HTR-8/SVneo (cell line): Measurements from ENCODE around the gene ARHGAP30.

ENCODE experiments used
- DNase-seq: peaks from one replicate; pipeline ENCODE4 v3.0.0; 2011; ENCODE audit warnings: low spot score, mixed read lengths; ENCODE audit not compliant: insufficient read length
- FAIRE-seq: peaks from 2 replicates; lab custom pipeline; 2011; peaks lifted over from hg19 to GRCh38; lab: Jason Lieb, UNC

ARHGAP30 gene

GRCh38 chr1:161090617-161091016 lies 20.9 kb upstream of the ARHGAP30 start:
- no peak for FAIRE-seq

GRCh38 chr1:161089938-161090337 lies 20.2 kb upstream of the ARHGAP30 start:
- no peak for DNase-seq
- no peak for FAIRE-seq

More at GRCh38 chr1:161090617-161091016, 20.9 kb upstream of the ARHGAP30 start:
- no peak for DNase-seq

GRCh38 chr1:161089251-161089924 lies 19.7 kb upstream of the ARHGAP30 start, which contains the start of gene NECTIN4:
Gene NECTIN4, minus strand, starts transcription at chr1:161089558. Its CDS starts 262 bp downstream, at chr1:161089296.
- no peak for DNase-seq
- no peak for FAIRE-seq

- FAIRE-seq, result no peak
- no peak for DNase-seq
Measured at GRCh38 chr1:161088587-161089110, 19.0 kb upstream of the ARHGAP30 start.

GRCh38 chr1:161086457-161086856 lies 16.8 kb upstream of the ARHGAP30 start:
- no peak for DNase-seq
- no peak for FAIRE-seq

- DNase-seq, result no peak
- no peak for FAIRE-seq
Measured at GRCh38 chr1:161085165-161085564, 15.5 kb upstream of the ARHGAP30 start.

- no peak for FAIRE-seq
- no peak for DNase-seq
Measured at GRCh38 chr1:161084597-161084988, 14.9 kb upstream of the ARHGAP30 start.

- FAIRE-seq (peak; percentile 67), DNase-seq (no peak)
Measured at GRCh38 chr1:161083748-161084596, 14.3 kb upstream of the ARHGAP30 start.

- DNase-seq (peak; percentile 81), FAIRE-seq (peak; percentile 91)
Measured at GRCh38 chr1:161082996-161083747, 13.5 kb upstream of the ARHGAP30 start.

GRCh38 chr1:161082483-161082882 lies 12.8 kb upstream of the ARHGAP30 start:
- FAIRE-seq, result no peak
- DNase-seq, result no peak

GRCh38 chr1:161081519-161081918 lies 11.8 kb upstream of the ARHGAP30 start:
- FAIRE-seq, result no peak
- no peak for DNase-seq

- FAIRE-seq (no peak), DNase-seq (no peak)
Measured at GRCh38 chr1:161080441-161081405, 11.0 kb upstream of the ARHGAP30 start.

GRCh38 chr1:161079436-161080110 lies 9.9 kb upstream of the ARHGAP30 start:
- DNase-seq (no peak), FAIRE-seq (no peak)

- DNase-seq (no peak), FAIRE-seq (no peak)
Measured at GRCh38 chr1:161077426-161077825, 7.7 kb upstream of the ARHGAP30 start.

GRCh38 chr1:161076410-161076809 lies 6.7 kb upstream of the ARHGAP30 start:
- DNase-seq, result no peak
- FAIRE-seq, result no peak

- DNase-seq (no peak), FAIRE-seq (no peak)
Measured at GRCh38 chr1:161074676-161075368, 5.1 kb upstream of the ARHGAP30 start.

GRCh38 chr1:161073474-161074121 lies 3.9 kb upstream of the ARHGAP30 start:
- DNase-seq (no peak), FAIRE-seq (no peak)
